CD14-positive monocyte (primary cell): ENCODE results near the gene PSMB7. TPM values are rescaled to one million over a fixed set of nuclear protein-coding genes. Genes with fewer than 3 reads are reported as not detected.

Experiments
- DNase-seq, 3 donors: peaks; one replicate each; pipeline ENCODE4 v3.0.0-alpha.2; 2011 to 2022
- H2AFZ ChIP-seq: 2 replicates; pipeline ENCODE4 v1.6.0; 2012; ENCODE audit warnings: mild to moderate bottlenecking, low read depth, low read length, inconsistent platforms; ENCODE audit not compliant: insufficient read depth, poor library complexity, severe bottlenecking
- H3K27ac ChIP-seq, 2 donors: 1 replicate in 1 of 2; 2 replicates in 1 of 2; pipeline ENCODE4 v1.5.1; 2012 to 2013; ENCODE audit warnings: low read length in 2 of 2, control low read depth in 1 of 2, inconsistent platforms in 1 of 2, low read depth in 1 of 2, mild to moderate bottlenecking in 1 of 2
- H3K27me3 ChIP-seq, 2 donors: one replicate each; pipeline versions ENCODE4 v1.6.0 to v1.6.1; 2011 to 2013; ENCODE audit warnings: low read length in 2 of 2; ENCODE audit not compliant: control insufficient read depth in 2 of 2, insufficient read depth in 2 of 2
- H3K36me3 ChIP-seq, 2 donors: replicated peaks in 1 of 2; 1 replicate in 1 of 2; 2 replicates in 1 of 2; pipeline versions ENCODE4 v1.5.1 to v1.6.1; 2012 to 2013; ENCODE audit warnings: low read length in 2 of 2, control low read depth in 1 of 2, inconsistent platforms in 1 of 2, mild to moderate bottlenecking in 1 of 2; ENCODE audit not compliant: insufficient read depth in 2 of 2, control insufficient read depth in 1 of 2
- H3K4me1 ChIP-seq, 2 donors: 1 replicate in 1 of 2; 2 replicates in 1 of 2; pipeline versions ENCODE4 v1.5.1 to v1.6.1; 2012 to 2013; ENCODE audit warnings: low read length in 2 of 2, control low read depth in 1 of 2, inconsistent platforms in 1 of 2, mild to moderate bottlenecking in 1 of 2, moderate library complexity in 1 of 2; ENCODE audit not compliant: insufficient read depth in 2 of 2, control insufficient read depth in 1 of 2
- H3K4me2 ChIP-seq: replicated peaks from 2 replicates; pipeline ENCODE3; 2012; ENCODE audit warnings: low read length, moderate library complexity, mild to moderate bottlenecking; ENCODE audit not compliant: poor library complexity, severe bottlenecking; ENCODE audit errors: extremely low read depth
- H3K4me3 ChIP-seq, 3 experiments: fragments of 200-600 bp in 1 of 3; sonication (generic) in 1 of 3; replicated peaks in 1 of 3; 1 replicate in 2 of 3; 2 replicates in 1 of 3; pipeline ENCODE4 v1.5.1; 2011 to 2013; ENCODE audit warnings: low read length in 3 of 3, mild to moderate bottlenecking in 3 of 3, control low read depth in 2 of 3, low read depth in 2 of 3, inconsistent platforms in 1 of 3, moderate library complexity in 1 of 3
- H3K79me2 ChIP-seq: 2 replicates; pipeline ENCODE4 v1.6.0; 2012; ENCODE audit warnings: mild to moderate bottlenecking, control low read depth, inconsistent platforms, low read length, moderate library complexity; ENCODE audit not compliant: insufficient read depth
- H3K9ac ChIP-seq: 2 replicates; pipeline ENCODE4 v1.6.0; 2017; ENCODE audit warnings: low read length, mild to moderate bottlenecking; ENCODE audit not compliant: insufficient read depth, poor library complexity, severe bottlenecking
- H3K9me3 ChIP-seq, 2 donors: replicated peaks in 1 of 2; 1 replicate in 1 of 2; 2 replicates in 1 of 2; pipeline versions ENCODE4 v1.5.1 to v1.6.1; 2012 to 2013; ENCODE audit warnings: low read length in 2 of 2, control low read depth in 1 of 2; ENCODE audit not compliant: control insufficient read depth in 1 of 2, insufficient read depth in 1 of 2
- H4K20me1 ChIP-seq: 2 replicates; pipeline ENCODE4 v1.6.0; 2012; ENCODE audit warnings: mild to moderate bottlenecking, low read length, control low read depth, moderate library complexity; ENCODE audit not compliant: insufficient read depth
- H3K27ac Mint-ChIP-seq, 7 donors: one replicate each; pipeline ENCODE4 v1.8.0; 2020; ENCODE audit warnings: mild to moderate bottlenecking in 7 of 7, mixed read lengths in 7 of 7, moderate library complexity in 6 of 7, inconsistent platforms in 2 of 7
- H3K27me3 Mint-ChIP-seq, 3 donors: one replicate each; pipeline ENCODE4 v1.8.0; 2021 to 2022; ENCODE audit warnings: low read depth in 3 of 3, mild to moderate bottlenecking in 3 of 3, mixed read lengths in 3 of 3, moderate library complexity in 3 of 3, inconsistent platforms in 1 of 3
- H3K36me3 Mint-ChIP-seq, 2 donors: one replicate each; pipeline ENCODE4 v1.8.0; 2020; ENCODE audit warnings: mixed read lengths in 2 of 2, inconsistent platforms in 1 of 2, mild to moderate bottlenecking in 1 of 2
- H3K4me1 Mint-ChIP-seq: one replicate; pipeline ENCODE4 v1.8.0; 2020; ENCODE audit warnings: mild to moderate bottlenecking, mixed read lengths
- H3K4me3 Mint-ChIP-seq, 2 donors: one replicate each; pipeline ENCODE4 v1.8.0; 2020; ENCODE audit warnings: mild to moderate bottlenecking in 2 of 2, mixed read lengths in 2 of 2, moderate library complexity in 1 of 2
- H3K9me3 Mint-ChIP-seq, 7 donors: one replicate each; pipeline ENCODE4 v1.8.0; 2020 to 2022; ENCODE audit warnings: mixed read lengths in 7 of 7, mild to moderate bottlenecking in 6 of 7, moderate library complexity in 6 of 7, inconsistent platforms in 2 of 7
- CTCF ChIP-seq: fragments of 200-600 bp; IDR thresholded peaks from one replicate; pipeline ENCODE4 v1.8.0; 2022; ENCODE audit warnings: antibody characterized with exemption, mild to moderate bottlenecking
- WGBS: methylation state at CpG from one replicate; pipeline ENCODE4 v1.1.5; 2013; ENCODE audit warnings: missing lambda C conversion rate; ENCODE audit not compliant: insufficient coverage; 5-methylcytosine and 5-hydroxymethylcytosine counted together
- intact Hi-C, 2 donors: fragments of 100-400 bp; cut with micrococcal nuclease; formaldehyde crosslinking; loops; one replicate each; pipeline versions ENCODE4 v1.15.0 to v1.15.1; 2023
- polyA plus RNA-seq, 3 donors: library from polyadenylated mRNA; depleted of rRNA in 1 of 3; unstranded in 2 of 3; stranded (reverse) in 1 of 3; fragments of 300-500 nt in 2 of 3; fragments of >200 nt in 1 of 3; fragmentation: Illumina TruSeq in 2 of 3; gene quantifications; 1 replicate in 2 of 3; 2 replicates in 1 of 3; pipeline ENCODE4 v1.2.3, GENCODE V29; 2012 to 2021

Gene PSMB7
- polyA plus RNA-seq, 3 donors: 129 to 194 (median 191) TPM

GRCh38 chr9:124457079-124457886, 42.0 kb upstream of the PSMB7 start:
- H3K79me2 ChIP-seq: no peaks in the 10 kb centered on the region
- H3K9me3 ChIP-seq: no peaks in the 10 kb centered on the region
- Mint-ChIP-seq H3K36me3 (no peaks in the 10 kb centered on the region), H3K4me3 (no peak overlapping the region), H3K27ac (no peak overlapping the region), H3K27me3 (peaks cover 11 to 34% (median 25%) of the 10 kb centered on the region in 3 donors), H3K9me3 (peaks cover 0 to 3% (median 0%) of the 10 kb centered on the region in 7 donors), H3K4me1 (no peaks in the 10 kb centered on the region)
- no peaks in the 10 kb centered on the region for H4K20me1 ChIP-seq
- H2AFZ ChIP-seq: no peak overlapping the region
- H3K27ac ChIP-seq: no peak overlapping the region
- DNase-seq: no peak
- H3K36me3 ChIP-seq: no peaks in the 10 kb centered on the region
- no peak overlapping the region for H3K4me3 ChIP-seq
- no peak for TF ChIP-seq CTCF
- 92% methylated on average over 13 of the region's 18 CpGs for WGBS
- no peak overlapping the region for H3K9ac ChIP-seq
- peaks cover 0 to 6% of the 10 kb centered on the region in 2 donors for H3K27me3 ChIP-seq
- no peak overlapping the region for H3K4me2 ChIP-seq
- peaks cover 0 to 7% of the 10 kb centered on the region in 2 donors for H3K4me1 ChIP-seq
- intact Hi-C loops: no loop called here

- intact Hi-C loops: no loop called here
- Histone ChIP-seq H3K27ac (no peak overlapping the region), H3K79me2 (no peaks in the 10 kb centered on the region), H3K9me3 (no peaks in the 10 kb centered on the region), H3K4me2 (no peak overlapping the region), H3K4me3 (no peak overlapping the region), H3K36me3 (no peaks in the 10 kb centered on the region), H3K4me1 (peaks cover 0 to 7% of the 10 kb centered on the region in 2 donors), H2AFZ (no peak overlapping the region), H3K27me3 (peaks cover 5 to 14% of the 10 kb centered on the region in 2 donors), H4K20me1 (no peaks in the 10 kb centered on the region), H3K9ac (no peak overlapping the region)
- H3K27ac Mint-ChIP-seq: no peak overlapping the region
- H3K27me3 Mint-ChIP-seq: peaks cover 18 to 37% (median 30%) of the 10 kb centered on the region in 3 donors
- no peak for DNase-seq
- no peaks in the 10 kb centered on the region for H3K36me3 Mint-ChIP-seq
- no peak for TF ChIP-seq CTCF
- H3K4me3 Mint-ChIP-seq: no peak overlapping the region
- no peaks in the 10 kb centered on the region for H3K4me1 Mint-ChIP-seq
- H3K9me3 Mint-ChIP-seq: peaks cover 0 to 3% (median 0%) of the 10 kb centered on the region in 7 donors
- 94% methylated on average over 14 of the region's 15 CpGs for WGBS
Measured at GRCh38 chr9:124456341-124457078, 41.3 kb upstream of the PSMB7 start.
